Smooth muscle cell (in vitro differentiated cells): ENCODE results near the gene SPCS3. TPM values are rescaled to one million over a fixed set of nuclear protein-coding genes. Genes with fewer than 3 reads are reported as not detected.

Experiments
- DNase-seq: peaks from one replicate; lab custom pipeline; 2025; ENCODE audit not compliant: unreplicated experiment; lab: John Stamatoyannopoulos, UW
- H2AFZ ChIP-seq: fragments of 200-600 bp; sonication (generic); 2 replicates; pipeline ENCODE4 v1.6.0; 2016; ENCODE audit warnings: antibody characterized with exemption, low read depth, mild to moderate bottlenecking
- H3F3A ChIP-seq: fragments of 200-600 bp; sonication (generic); 2 replicates; pipeline ENCODE4 v1.6.0; 2017; ENCODE audit warnings: antibody characterized with exemption, low read depth
- H3K27ac ChIP-seq: fragments of 200-600 bp; sonication (generic); 2 replicates; pipeline ENCODE4 v1.5.1; 2016; ENCODE audit warnings: low read depth, mild to moderate bottlenecking
- H3K27me3 ChIP-seq: fragments of 200-600 bp; sonication (generic); 2 replicates; pipeline ENCODE4 v1.6.1; 2016; ENCODE audit warnings: low read depth, mild to moderate bottlenecking
- H3K36me3 ChIP-seq: fragments of 200-600 bp; sonication (generic); 2 replicates; pipeline ENCODE4 v1.5.1; 2016; ENCODE audit warnings: low read depth
- H3K4me1 ChIP-seq: fragments of 200-600 bp; sonication (generic); 2 replicates; pipeline ENCODE4 v1.5.1; 2016; ENCODE audit warnings: low read depth
- H3K4me2 ChIP-seq: fragments of 200-600 bp; sonication (generic); 2 replicates; pipeline ENCODE4 v1.6.0; 2016; ENCODE audit warnings: mild to moderate bottlenecking
- H3K4me3 ChIP-seq: fragments of 200-600 bp; sonication (generic); 2 replicates; pipeline ENCODE4 v1.5.1; 2016; ENCODE audit warnings: mild to moderate bottlenecking
- H3K79me2 ChIP-seq: fragments of 200-600 bp; sonication (generic); 2 replicates; pipeline ENCODE4 v1.6.0; 2016; ENCODE audit warnings: low read depth, mild to moderate bottlenecking
- H3K9ac ChIP-seq: fragments of 200-600 bp; sonication (generic); 2 replicates; pipeline ENCODE4 v1.6.0; 2016; ENCODE audit warnings: low read depth
- H3K9me3 ChIP-seq: fragments of 200-600 bp; sonication (generic); replicated peaks from 2 replicates; pipeline ENCODE4 v1.5.1; 2016; ENCODE audit warnings: low read depth
- H4K20me1 ChIP-seq: fragments of 200-600 bp; sonication (generic); 2 replicates; pipeline ENCODE4 v1.6.0; 2016; ENCODE audit warnings: low read depth
- CTCF ChIP-seq: fragments of 200-600 bp; sonication (generic); IDR thresholded peaks from 2 replicates; pipeline ENCODE4 v1.5.1; 2017; ENCODE audit warnings: borderline replicate concordance, mild to moderate bottlenecking, antibody characterized with exemption; ENCODE audit not compliant: insufficient read depth, poor library complexity, severe bottlenecking
- WGBS: methylation state at CpG from one replicate; pipeline ENCODE4 v1.1.7; 2016; ENCODE audit warnings: low lambda C conversion rate; 5-methylcytosine and 5-hydroxymethylcytosine counted together
- polyA plus RNA-seq: library from polyadenylated mRNA; unstranded; fragments of >200 nt; fragmentation: Nextera tagmentation; extraction: Ambion mirVana; gene quantifications from 2 replicates; pipeline ENCODE4 v1.2.1, GENCODE V29; 2016
- total RNA-seq: library from RNA; depleted of rRNA; stranded (reverse); fragments of >200 nt; gene quantifications from 2 replicates; pipeline ENCODE4 v1.2.3, GENCODE V29; 2014

SPCS3 gene
- total and polyA plus RNA-seq, 2 experiments from 2014 or later = 116 to 195 TPM

DNA sequence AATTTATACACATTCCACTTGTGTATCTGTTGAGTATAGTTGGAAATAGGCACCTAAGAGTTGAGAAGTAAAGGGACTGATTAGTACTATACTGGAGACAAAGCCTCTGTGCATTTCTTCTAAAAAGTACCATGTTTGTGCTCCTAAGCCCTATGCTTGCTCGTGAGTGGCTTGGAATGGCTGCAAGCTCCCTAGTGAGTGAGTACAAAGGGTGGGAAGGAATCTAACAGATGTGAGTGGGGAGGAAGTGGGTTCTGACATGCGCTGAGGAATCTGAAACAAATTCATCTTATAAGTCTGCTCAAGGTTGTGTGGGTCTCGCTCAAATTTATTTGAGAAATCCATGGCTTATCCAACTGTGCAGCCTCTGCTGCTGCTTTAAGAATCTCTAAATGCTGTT, 13.3 kb downstream of the SPCS3 start:
- TF ChIP-seq CTCF = no peak
- H3K27ac ChIP-seq = no peak overlapping the region
- H3K79me2 ChIP-seq = peaks cover 8% of the 10 kb centered on the region
- H4K20me1 ChIP-seq = peaks cover 21% of the 10 kb centered on the region
- no peaks in the 10 kb centered on the region for H3K4me1 ChIP-seq
- no peak overlapping the region for H3K4me2 ChIP-seq
- H3K9me3 ChIP-seq = no peaks in the 10 kb centered on the region
- H3F3A ChIP-seq = no peaks in the 10 kb centered on the region
- peaks cover 3% of the 10 kb centered on the region for H3K36me3 ChIP-seq
- DNase-seq = no peak
- 68% methylated on average over 3 of the region's 3 CpGs for WGBS
- no peak overlapping the region for H2AFZ ChIP-seq
- no peaks in the 10 kb centered on the region for H3K27me3 ChIP-seq
- H3K9ac ChIP-seq = no peak overlapping the region
- no peak overlapping the region for H3K4me3 ChIP-seq

- Histone ChIP-seq H2AFZ (no peak overlapping the region), H3K79me2 (no peaks in the 10 kb centered on the region), H3K4me3 (no peak overlapping the region), H3K27ac (no peak overlapping the region), H3K27me3 (no peaks in the 10 kb centered on the region), H4K20me1 (peaks cover 13% of the 10 kb centered on the region), H3K9ac (no peak overlapping the region), H3K9me3 (no peaks in the 10 kb centered on the region), H3K4me2 (no peak overlapping the region), H3F3A (no peaks in the 10 kb centered on the region), H3K4me1 (no peaks in the 10 kb centered on the region), H3K36me3 (no peaks in the 10 kb centered on the region)
- 77% methylated on average over 5 of the region's 5 CpGs for WGBS
- no peak for DNase-seq
- TF ChIP-seq CTCF = no peak
Measured at GRCh38 chr4:176334066-176334465, 14.3 kb downstream of the SPCS3 start.

DNA sequence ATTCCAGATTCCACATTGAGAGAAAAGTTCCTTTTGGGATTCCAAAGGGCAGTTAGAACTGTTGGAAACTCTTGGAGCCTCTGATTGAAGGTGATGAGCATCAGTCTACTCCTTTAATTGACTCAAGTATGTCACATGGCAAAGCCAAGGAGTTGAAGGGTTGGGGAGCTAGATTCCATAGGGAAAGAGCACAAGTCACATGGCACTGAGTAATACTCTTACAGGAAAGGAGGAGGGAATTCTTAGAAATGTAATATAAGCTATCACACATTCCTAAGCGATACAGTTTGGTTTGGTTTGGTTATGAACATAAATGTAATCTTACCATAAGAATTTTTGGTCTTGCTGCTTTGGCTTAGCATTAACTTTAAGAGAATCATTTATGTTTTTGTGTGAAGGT, 15.7 kb downstream of the SPCS3 start:
- H3K9ac ChIP-seq = no peak overlapping the region
- no peak overlapping the region for H3K4me2 ChIP-seq
- no peaks in the 10 kb centered on the region for H3K4me1 ChIP-seq
- H3K27ac ChIP-seq = no peak overlapping the region
- H2AFZ ChIP-seq = no peak overlapping the region
- H3K27me3 ChIP-seq = no peaks in the 10 kb centered on the region
- no peak for TF ChIP-seq CTCF
- no peaks in the 10 kb centered on the region for H3F3A ChIP-seq
- H3K4me3 ChIP-seq = no peak overlapping the region
- peaks cover 7% of the 10 kb centered on the region for H4K20me1 ChIP-seq
- no peaks in the 10 kb centered on the region for H3K36me3 ChIP-seq
- H3K9me3 ChIP-seq = no peaks in the 10 kb centered on the region
- H3K79me2 ChIP-seq = no peaks in the 10 kb centered on the region
- WGBS = 78% methylated on average over 1 of the region's 1 CpG
- no peak for DNase-seq

GRCh38 chr4:176339936-176340761, 20.4 kb downstream of the SPCS3 start:
- no peak overlapping the region for H3K9ac ChIP-seq
- no peaks in the 10 kb centered on the region for H3K4me1 ChIP-seq
- no peak overlapping the region for H3K27ac ChIP-seq
- H3K36me3 ChIP-seq = no peaks in the 10 kb centered on the region
- no peaks in the 10 kb centered on the region for H3K9me3 ChIP-seq
- DNase-seq = no peak
- H3K79me2 ChIP-seq = no peaks in the 10 kb centered on the region
- 60% methylated on average over 3 of the region's 3 CpGs for WGBS
- no peak overlapping the region for H2AFZ ChIP-seq
- no peak overlapping the region for H3K4me2 ChIP-seq
- TF ChIP-seq CTCF = no peak
- no peak overlapping the region for H3K4me3 ChIP-seq
- no peaks in the 10 kb centered on the region for H3F3A ChIP-seq
- H4K20me1 ChIP-seq = peaks cover 9% of the 10 kb centered on the region
- no peaks in the 10 kb centered on the region for H3K27me3 ChIP-seq
